Suppressor macrophage treated with lipopolysaccharide for 1 hour (primary cell): ENCODE results near the gene PCBP2.

Source experiments
- DNase-seq, 3 donors: peaks; one replicate each; pipeline ENCODE4 v3.0.0-alpha.2; 2020 to 2022

Gene PCBP2

DNA sequence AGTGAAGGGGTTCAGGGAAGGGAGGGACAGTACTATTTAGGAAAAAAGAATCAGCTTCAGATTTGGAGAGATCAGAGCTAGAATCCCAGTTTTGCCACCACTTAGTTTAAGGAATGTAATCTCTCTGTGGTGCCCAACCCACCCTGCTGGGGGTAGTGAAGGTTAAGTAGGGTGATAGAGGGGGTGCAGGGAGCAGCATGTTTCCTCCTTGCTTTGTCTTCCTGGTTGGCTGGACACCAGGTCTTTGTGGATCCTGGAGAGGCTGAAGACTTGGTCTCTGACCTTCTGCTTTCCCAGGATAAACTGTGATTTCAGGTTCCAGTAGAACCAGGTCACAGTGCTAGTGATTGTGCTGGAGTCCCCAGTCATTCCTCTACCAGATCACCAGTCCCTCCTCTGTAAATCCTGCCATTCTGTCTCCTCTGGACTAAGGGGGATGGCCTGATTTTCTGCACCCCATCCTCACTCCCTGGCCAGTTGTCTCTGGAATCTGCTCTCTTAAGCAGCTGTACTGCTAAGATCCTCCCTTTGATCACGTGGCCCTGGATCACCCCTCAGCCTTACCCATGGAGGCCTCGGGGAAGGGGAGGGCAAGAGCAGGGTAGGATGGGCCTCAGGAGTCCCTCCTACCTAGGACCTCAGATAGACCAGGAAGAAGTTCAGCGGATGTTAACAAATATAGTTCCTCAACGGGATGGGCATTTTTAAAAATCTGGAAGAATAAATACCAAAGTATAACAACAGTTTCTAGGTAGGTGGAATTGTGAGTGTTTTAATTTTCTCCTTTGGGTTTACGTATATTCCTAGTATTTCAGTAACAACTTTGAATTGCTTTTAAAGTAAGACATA, 44.2 kb downstream of the PCBP2 start:
- DNase-seq: peak; percentile 55 to 70 (median 59)

DNA sequence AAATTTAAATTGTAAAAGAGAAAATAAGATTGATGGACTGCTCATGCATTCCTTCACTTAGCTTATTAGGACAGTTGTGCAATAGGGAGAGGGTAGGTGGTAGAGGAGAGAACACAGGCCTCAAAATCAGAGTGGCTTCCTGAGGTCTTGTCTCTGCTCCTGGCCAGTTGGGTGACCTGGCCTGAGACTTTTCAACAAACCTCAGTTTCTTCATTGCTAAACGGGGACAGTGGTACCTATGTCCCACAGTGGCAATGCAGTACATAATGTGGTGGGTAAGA, 44.8 kb downstream of the PCBP2 start:
- no peak for DNase-seq

- DNase-seq: no peak
Measured at GRCh38 chr12:53497461-53497860, 45.6 kb downstream of the PCBP2 start.

GRCh38 chr12:53498235-53498630, 46.3 kb downstream of the PCBP2 start:
- no peak for DNase-seq

DNA sequence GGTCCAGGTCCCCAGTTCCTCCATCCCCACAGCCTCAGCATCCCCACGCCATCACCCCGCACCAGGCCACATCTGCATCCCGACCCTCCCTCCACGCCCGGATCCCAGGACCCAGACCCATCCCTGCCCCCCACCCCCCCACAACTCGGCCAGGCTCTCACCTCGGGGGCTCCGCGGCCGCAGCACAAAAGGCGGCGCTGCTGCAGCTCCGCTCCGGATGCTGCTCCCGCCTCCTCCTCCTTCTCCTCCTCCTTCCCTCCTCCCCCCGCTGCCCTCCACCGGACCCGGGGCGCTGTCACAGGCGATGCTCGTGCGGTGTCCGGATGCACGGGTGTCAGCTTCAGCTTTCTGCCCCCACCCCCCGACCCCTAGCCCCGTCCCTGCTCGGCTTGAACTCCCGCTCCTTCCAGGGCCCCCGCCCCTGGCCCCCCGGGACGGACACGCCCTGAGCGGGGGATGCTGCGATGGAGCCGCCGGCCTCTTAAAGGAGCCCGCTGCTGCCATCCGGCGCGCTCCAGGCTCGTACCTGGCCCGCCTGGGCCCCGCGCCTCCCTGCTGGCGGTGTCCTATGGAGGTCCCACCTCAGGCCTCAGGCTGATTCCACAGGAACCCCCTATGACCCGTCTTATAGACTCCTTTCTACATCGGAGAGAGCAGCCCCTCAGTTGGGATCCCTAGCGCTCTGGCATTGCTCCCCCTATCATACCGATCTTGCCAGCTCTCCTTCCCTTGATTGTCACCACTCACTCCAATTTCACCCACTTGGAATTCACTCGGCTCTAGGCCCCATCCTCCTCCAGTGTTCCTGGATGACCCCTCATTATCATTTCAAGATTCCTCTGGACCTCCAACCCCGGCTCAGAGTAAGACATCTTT, 47.6 kb downstream of the PCBP2 start, which contains the start of gene MAP3K12:
TSS of gene MAP3K12 (minus strand) at position 193 of the 876 bp plus-strand sequence. CDS start 12,067 bp downstream, outside the sequence.
- DNase-seq: peak; percentile 30 to 70 (median 44)

DNA sequence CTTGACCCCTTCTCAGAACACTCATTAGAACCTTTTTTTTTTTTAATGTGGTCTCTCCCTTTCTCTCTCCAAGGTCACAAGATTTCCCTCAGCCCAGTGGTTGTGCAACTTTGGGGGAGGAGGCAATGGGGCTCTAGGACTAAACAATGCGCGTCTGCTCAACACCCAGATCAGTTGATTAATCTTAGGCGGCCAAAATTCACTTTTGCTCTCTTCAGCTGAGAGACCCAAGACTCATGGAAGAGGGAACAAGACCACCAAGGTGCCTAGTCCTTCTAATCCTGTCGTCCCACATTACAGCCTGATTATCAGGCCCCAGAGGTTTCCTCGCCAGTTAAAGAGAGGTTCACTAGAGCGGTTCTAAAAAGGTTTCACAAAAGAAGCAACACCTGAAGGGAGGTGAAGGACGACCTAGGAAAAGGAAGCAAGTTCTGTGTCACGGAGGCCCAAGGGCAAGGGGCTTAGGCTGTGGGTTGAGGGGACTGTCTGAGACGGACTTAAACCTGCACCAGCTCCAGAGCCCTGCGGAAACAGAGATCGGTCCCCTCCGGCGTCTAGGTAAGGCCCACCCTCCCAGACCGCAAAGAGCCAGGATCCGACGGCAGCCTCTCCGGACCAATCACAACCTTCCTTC, 48.4 kb downstream of the PCBP2 start:
- peak; percentile 77 to 81 (median 80) for DNase-seq

DNA sequence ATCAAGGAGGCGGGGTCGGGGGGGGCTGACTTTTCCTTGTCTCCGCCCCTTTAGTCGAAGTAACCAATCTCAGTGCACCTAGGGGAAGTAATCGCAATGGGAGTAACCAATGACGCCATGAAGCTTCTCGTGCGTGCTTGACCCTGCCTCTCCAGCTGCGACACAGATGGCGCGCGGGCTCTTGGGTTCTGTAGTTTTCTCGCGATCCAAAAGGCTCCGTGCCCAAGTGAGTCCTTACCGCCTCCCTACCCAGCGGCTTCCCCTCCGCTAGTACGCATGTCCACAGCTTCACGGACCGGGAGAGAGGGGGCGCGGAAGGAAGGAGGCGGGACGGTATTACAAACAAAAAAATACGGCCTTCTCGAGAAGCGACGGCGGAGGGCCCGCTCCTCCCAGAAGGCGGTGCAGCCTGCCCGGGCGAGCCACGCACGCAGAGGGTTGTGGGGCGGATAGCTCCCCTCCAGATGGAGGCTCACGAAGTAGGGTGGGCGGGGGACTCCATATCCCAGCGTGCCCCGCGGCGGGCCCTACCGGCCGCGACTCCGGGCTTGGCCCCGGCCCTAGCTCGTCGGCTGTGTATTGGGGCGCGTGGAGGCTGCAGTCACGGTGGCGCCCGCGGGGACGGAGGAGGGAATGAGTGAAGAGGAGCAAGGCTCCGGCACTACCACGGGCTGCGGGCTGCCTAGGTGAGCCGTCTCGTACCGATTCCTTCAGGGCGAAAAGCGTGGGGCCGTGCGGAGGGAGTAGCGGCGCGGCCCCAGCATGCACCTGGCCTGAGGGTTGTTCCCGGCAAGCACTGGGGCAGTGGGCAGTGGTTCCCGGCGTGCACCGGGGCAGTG, 49.1 kb downstream of the PCBP2 start, which contains the start of gene TARBP2:
TSS of gene TARBP2 (plus strand) at position 508 of the 839 bp plus-strand sequence. CDS start at position 634, 126 bp downstream.
- DNase-seq: peak; percentile 98 to 100 (median 99)

- no peak for DNase-seq
Measured at GRCh38 chr12:53501615-53502181, 49.8 kb downstream of the PCBP2 start.

- DNase-seq: peak in 1 of 3 donors; percentile 23
Measured at GRCh38 chr12:53502331-53502730, 50.4 kb downstream of the PCBP2 start.

GRCh38 chr12:53502983-53503728, 51.3 kb downstream of the PCBP2 start:
- DNase-seq: no peak

GRCh38 chr12:53504004-53504920, 52.4 kb downstream of the PCBP2 start:
- DNase-seq: no peak

GRCh38 chr12:53505086-53505485, 53.2 kb downstream of the PCBP2 start:
- DNase-seq: peak; percentile 44 to 66 (median 54)

DNA sequence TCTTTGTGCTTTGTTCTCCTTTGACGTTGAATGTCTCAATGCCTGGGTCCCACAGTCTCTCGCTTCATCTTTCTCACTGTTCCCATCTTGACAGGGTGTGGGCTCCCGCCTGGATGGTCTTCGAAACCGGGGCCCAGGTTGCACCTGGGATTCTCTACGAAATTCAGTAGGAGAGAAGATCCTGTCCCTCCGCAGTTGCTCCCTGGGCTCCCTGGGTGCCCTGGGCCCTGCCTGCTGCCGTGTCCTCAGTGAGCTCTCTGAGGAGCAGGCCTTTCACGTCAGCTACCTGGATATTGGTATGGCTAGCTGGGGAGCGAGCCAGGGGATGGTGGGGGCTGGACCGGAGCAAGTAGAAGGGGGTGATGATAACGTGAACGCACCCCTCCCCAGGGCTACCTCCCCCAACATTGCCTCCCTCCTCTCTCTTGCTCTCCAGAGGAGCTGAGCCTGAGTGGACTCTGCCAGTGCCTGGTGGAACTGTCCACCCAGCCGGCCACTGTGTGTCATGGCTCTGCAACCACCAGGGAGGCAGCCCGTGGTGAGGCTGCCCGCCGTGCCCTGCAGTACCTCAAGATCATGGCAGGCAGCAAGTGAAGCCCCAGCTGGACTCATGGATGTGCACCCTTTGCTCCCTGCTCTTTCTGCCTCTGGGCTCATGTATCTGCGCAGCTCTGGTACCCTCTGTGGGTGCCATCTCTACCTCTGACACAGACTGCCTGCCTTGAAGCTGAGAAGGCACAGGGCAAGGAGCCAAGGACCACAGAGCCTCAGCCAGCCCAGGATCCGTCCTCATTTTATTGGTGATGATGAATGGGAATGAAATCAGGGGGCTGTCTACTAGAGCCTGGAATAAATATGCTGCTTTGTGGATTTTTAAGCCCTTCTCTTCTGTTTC, 53.9 kb downstream of the PCBP2 start:
- DNase-seq: no peak

DNA sequence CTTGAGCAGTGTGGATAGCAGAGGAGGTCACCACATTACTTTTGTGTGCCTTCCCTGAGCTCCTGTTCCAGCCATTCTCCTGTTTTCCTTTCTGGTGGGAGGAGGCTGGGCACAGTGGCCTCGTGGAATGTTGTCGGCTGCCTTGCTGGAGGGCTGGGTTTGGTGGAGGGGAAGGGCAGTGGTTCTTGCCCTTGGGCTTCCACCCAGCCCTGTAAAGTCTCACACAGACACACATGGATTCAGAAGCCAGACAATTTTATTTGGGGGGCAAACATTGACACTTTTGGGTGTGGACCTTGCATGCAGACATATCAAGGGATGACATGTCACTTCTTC, 54.5 kb downstream of the PCBP2 start:
- no peak for DNase-seq

- no peak for DNase-seq
Measured at GRCh38 chr12:53506881-53507602, 55.1 kb downstream of the PCBP2 start, which contains the start of gene NPFF. NPFF (minus strand) TSS chr12:53507484; CDS start chr12:53507474, 10 bp downstream.

- no peak for DNase-seq
Measured at GRCh38 chr12:53507603-53507885, 55.6 kb downstream of the PCBP2 start.

- DNase-seq: peak; percentile 88 to 89 (median 88)
Measured at GRCh38 chr12:53508534-53509170, 56.8 kb downstream of the PCBP2 start.
